Ishikawa (cell line): Measurements from ENCODE around the gene SLN.

Experiments
- CEBPB ChIP-seq: IDR thresholded peaks from 2 replicates; pipeline ENCODE4 v1.6.1; 2012
- CREB1 ChIP-seq: IDR thresholded peaks from 2 replicates; pipeline ENCODE4 v1.6.1; 2012; ENCODE audit warnings: low read depth
- EGR1 ChIP-seq: IDR thresholded peaks from 2 replicates; pipeline ENCODE4 v1.6.1; 2012
- EP300 ChIP-seq: IDR thresholded peaks from 2 replicates; pipeline ENCODE4 v1.6.1; 2012; ENCODE audit warnings: borderline replicate concordance
- FOXM1 ChIP-seq: IDR thresholded peaks from 2 replicates; pipeline ENCODE4 v1.6.1; 2012; ENCODE audit warnings: low read depth, borderline replicate concordance
- MAX ChIP-seq: IDR thresholded peaks from 2 replicates; pipeline ENCODE4 v1.6.1; 2012
- NFIC ChIP-seq: IDR thresholded peaks from 2 replicates; pipeline ENCODE4 v1.6.1; 2012
- RAD21 ChIP-seq: IDR thresholded peaks from 2 replicates; pipeline ENCODE4 v1.6.1; 2012; ENCODE audit warnings: low read depth
- TAF1 ChIP-seq: IDR thresholded peaks from 2 replicates; pipeline ENCODE4 v1.6.1; 2012; ENCODE audit warnings: low read depth, mild to moderate bottlenecking
- TCF12 ChIP-seq: IDR thresholded peaks from 2 replicates; pipeline ENCODE4 v1.6.1; 2012; ENCODE audit warnings: low read depth
- TEAD4 ChIP-seq: IDR thresholded peaks from 2 replicates; pipeline ENCODE4 v1.6.1; 2012
- YY1 ChIP-seq: IDR thresholded peaks from 2 replicates; pipeline ENCODE4 v1.6.1; 2012; ENCODE audit warnings: low read depth
- ZBTB7A ChIP-seq: IDR thresholded peaks from 2 replicates; pipeline ENCODE4 v1.6.1; 2012; ENCODE audit warnings: low read depth
- TF ChIP-seq, protein P1 (sequence below): IDR thresholded peaks from 2 replicates; pipeline ENCODE4 v1.6.1; 2012
- TF ChIP-seq, protein P2 (sequence below): IDR thresholded peaks from 2 replicates; pipeline ENCODE4 v1.6.1; 2012; ENCODE audit warnings: low read depth, mild to moderate bottlenecking

SLN gene

GRCh38 chr11:107743191-107743590, 31.3 kb upstream of the SLN start:
- TF ChIP-seq EGR1, result no peak
- TF ChIP-seq, protein P1, sequence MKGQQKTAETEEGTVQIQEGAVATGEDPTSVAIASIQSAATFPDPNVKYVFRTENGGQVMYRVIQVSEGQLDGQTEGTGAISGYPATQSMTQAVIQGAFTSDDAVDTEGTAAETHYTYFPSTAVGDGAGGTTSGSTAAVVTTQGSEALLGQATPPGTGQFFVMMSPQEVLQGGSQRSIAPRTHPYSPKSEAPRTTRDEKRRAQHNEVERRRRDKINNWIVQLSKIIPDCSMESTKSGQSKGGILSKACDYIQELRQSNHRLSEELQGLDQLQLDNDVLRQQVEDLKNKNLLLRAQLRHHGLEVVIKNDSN, result no peak
- no peak for TF ChIP-seq CEBPB
- TF ChIP-seq, protein P2, sequence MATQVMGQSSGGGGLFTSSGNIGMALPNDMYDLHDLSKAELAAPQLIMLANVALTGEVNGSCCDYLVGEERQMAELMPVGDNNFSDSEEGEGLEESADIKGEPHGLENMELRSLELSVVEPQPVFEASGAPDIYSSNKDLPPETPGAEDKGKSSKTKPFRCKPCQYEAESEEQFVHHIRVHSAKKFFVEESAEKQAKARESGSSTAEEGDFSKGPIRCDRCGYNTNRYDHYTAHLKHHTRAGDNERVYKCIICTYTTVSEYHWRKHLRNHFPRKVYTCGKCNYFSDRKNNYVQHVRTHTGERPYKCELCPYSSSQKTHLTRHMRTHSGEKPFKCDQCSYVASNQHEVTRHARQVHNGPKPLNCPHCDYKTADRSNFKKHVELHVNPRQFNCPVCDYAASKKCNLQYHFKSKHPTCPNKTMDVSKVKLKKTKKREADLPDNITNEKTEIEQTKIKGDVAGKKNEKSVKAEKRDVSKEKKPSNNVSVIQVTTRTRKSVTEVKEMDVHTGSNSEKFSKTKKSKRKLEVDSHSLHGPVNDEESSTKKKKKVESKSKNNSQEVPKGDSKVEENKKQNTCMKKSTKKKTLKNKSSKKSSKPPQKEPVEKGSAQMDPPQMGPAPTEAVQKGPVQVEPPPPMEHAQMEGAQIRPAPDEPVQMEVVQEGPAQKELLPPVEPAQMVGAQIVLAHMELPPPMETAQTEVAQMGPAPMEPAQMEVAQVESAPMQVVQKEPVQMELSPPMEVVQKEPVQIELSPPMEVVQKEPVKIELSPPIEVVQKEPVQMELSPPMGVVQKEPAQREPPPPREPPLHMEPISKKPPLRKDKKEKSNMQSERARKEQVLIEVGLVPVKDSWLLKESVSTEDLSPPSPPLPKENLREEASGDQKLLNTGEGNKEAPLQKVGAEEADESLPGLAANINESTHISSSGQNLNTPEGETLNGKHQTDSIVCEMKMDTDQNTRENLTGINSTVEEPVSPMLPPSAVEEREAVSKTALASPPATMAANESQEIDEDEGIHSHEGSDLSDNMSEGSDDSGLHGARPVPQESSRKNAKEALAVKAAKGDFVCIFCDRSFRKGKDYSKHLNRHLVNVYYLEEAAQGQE, result no peak
- TF ChIP-seq CREB1, result no peak
- no peak for TF ChIP-seq TCF12
- TF ChIP-seq RAD21, result no peak
- no peak for TF ChIP-seq EP300
- no peak for TF ChIP-seq TEAD4
- TF ChIP-seq YY1, result no peak
- TF ChIP-seq ZBTB7A, result no peak
- no peak for TF ChIP-seq MAX
- no peak for TF ChIP-seq FOXM1
- TF ChIP-seq TAF1, result no peak
- TF ChIP-seq NFIC, result no peak

GRCh38 chr11:107741044-107741823, 29.4 kb upstream of the SLN start:
- TF ChIP-seq NFIC (peak; percentile 63), EGR1 (no peak), RAD21 (peak; percentile 58)

DNA sequence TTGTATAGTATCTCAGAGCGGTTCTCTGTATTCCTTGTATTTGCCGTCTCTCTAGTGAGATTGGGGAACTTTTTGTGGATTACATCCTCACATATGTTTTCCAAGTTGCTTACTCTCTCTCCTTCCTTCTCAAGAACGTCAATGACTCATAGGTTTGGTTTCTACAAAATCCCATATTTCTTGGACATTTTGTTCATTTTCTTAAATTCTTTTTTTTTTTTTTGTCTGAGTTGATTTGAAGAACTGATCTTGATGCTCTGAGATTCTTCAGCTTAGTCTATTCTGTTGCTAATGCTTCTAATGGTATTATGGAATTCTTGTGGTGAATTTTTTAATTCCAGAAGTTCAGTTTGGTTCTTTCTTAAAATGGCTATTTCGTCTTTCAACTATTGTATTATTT, 28.4 kb upstream of the SLN start:
- TF ChIP-seq, protein P1, result no peak
- TF ChIP-seq TEAD4 (no peak), TAF1 (no peak), TCF12 (no peak), EP300 (no peak), NFIC (no peak), CREB1 (no peak), EGR1 (no peak), RAD21 (no peak), CEBPB (no peak)
- TF ChIP-seq, protein P2, result no peak

DNA sequence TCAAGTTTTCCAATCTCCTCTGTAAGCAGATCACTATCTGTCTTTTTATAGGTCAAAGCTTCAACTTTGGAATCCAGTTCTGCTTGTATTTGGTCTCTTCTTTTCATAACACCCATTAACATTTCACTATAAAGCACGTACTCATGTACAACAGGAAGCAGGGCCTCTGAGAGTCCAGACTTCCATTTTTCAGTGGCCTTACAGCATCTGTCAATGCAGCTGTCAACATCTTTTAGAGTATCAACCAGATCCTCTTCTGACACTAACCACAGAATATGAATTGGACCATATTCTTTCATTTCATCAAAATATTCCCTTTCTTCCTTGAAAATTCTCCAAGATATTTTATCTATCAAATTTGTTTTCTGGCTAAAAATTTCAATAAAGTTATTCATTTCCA, 24.7 kb upstream of the SLN start:
- TF ChIP-seq NFIC (no peak), TEAD4 (no peak), EP300 (no peak), YY1 (no peak), EGR1 (no peak), CREB1 (no peak), FOXM1 (no peak)

DNA sequence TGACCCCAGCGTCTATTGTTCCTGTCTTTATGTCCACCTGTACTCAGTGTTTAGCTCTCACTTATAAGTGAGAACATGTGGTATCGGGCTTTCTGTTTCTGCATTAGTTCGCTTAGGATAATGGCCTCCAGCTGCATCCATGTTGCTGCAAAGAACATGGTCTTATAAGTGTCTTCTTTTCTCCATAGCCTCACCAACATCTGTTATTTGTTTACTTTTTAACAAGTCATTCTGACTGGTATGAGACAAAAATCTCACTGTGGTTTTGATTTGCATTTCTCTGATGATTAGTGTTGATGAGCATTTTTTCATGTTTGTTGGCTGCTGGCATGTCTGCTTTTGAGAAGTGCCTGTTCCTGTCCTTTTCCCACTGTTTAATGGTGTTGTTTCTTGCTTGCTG, 21.7 kb upstream of the SLN start:
- TF ChIP-seq YY1 (no peak), NFIC (no peak), TCF12 (no peak), TAF1 (no peak), FOXM1 (no peak), CREB1 (no peak), MAX (no peak), TEAD4 (no peak), ZBTB7A (no peak), CEBPB (no peak), RAD21 (no peak), EGR1 (no peak), EP300 (no peak)
- TF ChIP-seq, protein P1, result no peak
